B cell (primary cell): ENCODE measurements around the gene SPRR3. TPM values are rescaled to one million over a fixed set of nuclear protein-coding genes. Genes with fewer than 3 reads are reported as not detected.

Experiments
- ATAC-seq: fragments of 200-7000 bp; cut with Tn5 transposase; one replicate; pipeline ENCODE4 v1.10.0; 2021; ENCODE audit warnings: low read depth, mild to moderate bottlenecking, moderate number of reproducible peaks, moderate library complexity
- CTCF ChIA-PET: fragments of 350-600 bp; sonication (Branson Sonifier 250); formaldehyde crosslinking; loops from one replicate; lab custom pipeline; 2021; ENCODE audit warnings: antibody characterized with exemption, inconsistent platforms; lab: Charles Lee
- POLR2A ChIA-PET: fragments of 350-600 bp; sonication (Branson Sonifier 250); formaldehyde crosslinking; loops from one replicate; lab custom pipeline; 2021; ENCODE audit warnings: antibody characterized with exemption; lab: Charles Lee
- DNase-seq: peaks from one replicate; pipeline ENCODE4 v3.0.0; 2013
- H2AFZ ChIP-seq: 2 replicates; pipeline ENCODE4 v1.6.1; 2012; ENCODE audit warnings: mild to moderate bottlenecking, low read depth, low read length; ENCODE audit not compliant: insufficient read depth, poor library complexity, severe bottlenecking
- H3K27ac ChIP-seq, 2 donors: 1 replicate in 1 of 2; 2 replicates in 1 of 2; pipeline ENCODE4 v1.5.1; 2012 to 2013; ENCODE audit warnings: low read length in 2 of 2, mild to moderate bottlenecking in 2 of 2, moderate library complexity in 1 of 2
- H3K27me3 ChIP-seq, 4 experiments: fragments of 200-600 bp in 1 of 4; sonication (generic) in 1 of 4; replicated peaks in 1 of 4; 1 replicate in 2 of 4; 2 replicates in 2 of 4; pipeline versions ENCODE4 v1.6.1 to v1.7.0; 2013 to 2016; ENCODE audit warnings: low read length in 3 of 4, mild to moderate bottlenecking in 2 of 4, mixed read lengths in 1 of 4, moderate library complexity in 1 of 4; ENCODE audit not compliant: insufficient read depth in 4 of 4, control insufficient read depth in 3 of 4; ENCODE audit errors: control extremely low read depth in 1 of 4
- H3K36me3 ChIP-seq, 2 experiments: replicated peaks in 1 of 2; 1 replicate in 1 of 2; 2 replicates in 1 of 2; pipeline versions ENCODE4 v1.6.1 to v1.7.1; 2013; ENCODE audit warnings: low read length in 1 of 2; ENCODE audit not compliant: insufficient read depth in 2 of 2, control insufficient read depth in 1 of 2; ENCODE audit errors: control extremely low read depth in 1 of 2, extremely low read depth in 1 of 2
- H3K4me1 ChIP-seq, 2 donors: fragments of 200-600 bp in 1 of 2; sonication (generic) in 1 of 2; 1 replicate in 1 of 2; 2 replicates in 1 of 2; pipeline versions ENCODE4 v1.5.1 to v1.6.1; 2013 to 2017; ENCODE audit warnings: low read length in 2 of 2; ENCODE audit not compliant: control insufficient read depth in 2 of 2, insufficient read depth in 2 of 2
- H3K4me2 ChIP-seq: replicated peaks from 2 replicates; pipeline ENCODE3; 2012; ENCODE audit warnings: mild to moderate bottlenecking, low read depth, low read length; ENCODE audit not compliant: poor library complexity, severe bottlenecking
- H3K4me3 ChIP-seq, 5 experiments: fragments of 200-600 bp in 1 of 5; sonication (generic) in 1 of 5; 1 replicate in 3 of 5; 2 replicates in 2 of 5; pipeline versions ENCODE4 v1.5.1 to v1.7.0; 2011 to 2016; ENCODE audit warnings: low read length in 4 of 5, mild to moderate bottlenecking in 4 of 5, low read depth in 2 of 5, control low read depth in 1 of 5, moderate library complexity in 1 of 5; ENCODE audit not compliant: insufficient read depth in 1 of 5; ENCODE audit errors: control extremely low read depth in 1 of 5, extremely low read depth in 1 of 5
- H3K79me2 ChIP-seq: fragments of 200-600 bp; sonication (generic); one replicate; pipeline ENCODE4 v1.6.0; 2016; ENCODE audit warnings: low read length; ENCODE audit not compliant: control insufficient read depth, insufficient read depth
- H3K9ac ChIP-seq: fragments of 200-600 bp; sonication (generic); 2 replicates; pipeline ENCODE4 v1.6.1; 2017; ENCODE audit warnings: mild to moderate bottlenecking, low read length, moderate library complexity
- H3K9me3 ChIP-seq, 3 donors: one replicate each; pipeline versions ENCODE4 v1.6.1 to v1.7.1; 2013; ENCODE audit warnings: low read length in 2 of 3; ENCODE audit not compliant: control insufficient read depth in 2 of 3, insufficient read depth in 1 of 3; ENCODE audit errors: control extremely low read depth in 1 of 3
- H4K20me1 ChIP-seq: 2 replicates; pipeline ENCODE4 v1.6.0; 2012; ENCODE audit warnings: mild to moderate bottlenecking, low read length; ENCODE audit not compliant: insufficient read depth, control insufficient read depth, poor library complexity, severe bottlenecking
- H3K27ac Mint-ChIP-seq: one replicate; pipeline ENCODE4 v1.8.0; 2021; ENCODE audit warnings: mixed read lengths
- H3K27me3 Mint-ChIP-seq: one replicate; pipeline ENCODE4 v1.8.0; 2021; ENCODE audit warnings: mixed read lengths
- H3K4me1 Mint-ChIP-seq: one replicate; pipeline ENCODE4 v1.8.0; 2021; ENCODE audit warnings: mixed read lengths
- H3K4me3 Mint-ChIP-seq: one replicate; pipeline ENCODE4 v1.8.0; 2021; ENCODE audit warnings: mixed read lengths
- H3K9me3 Mint-ChIP-seq: one replicate; pipeline ENCODE4 v1.8.0; 2022; ENCODE audit warnings: mixed read lengths; ENCODE audit not compliant: insufficient read depth
- CTCF ChIP-seq: fragments of 200-600 bp; IDR thresholded peaks from one replicate; pipeline ENCODE4 v1.8.0; 2022; ENCODE audit warnings: antibody characterized with exemption, mild to moderate bottlenecking
- EZH2 ChIP-seq: IDR thresholded peaks from 2 replicates; pipeline ENCODE4 v1.6.1; 2012; ENCODE audit warnings: borderline replicate concordance, low read depth, mild to moderate bottlenecking, moderate library complexity, low read length; ENCODE audit not compliant: insufficient read depth, poor library complexity, severe bottlenecking
- WGBS: methylation state at CpG from one replicate; pipeline ENCODE4 v1.1.5; 2013; ENCODE audit warnings: missing lambda C conversion rate; ENCODE audit not compliant: insufficient coverage; 5-methylcytosine and 5-hydroxymethylcytosine counted together
- intact Hi-C: fragments of 100-400 bp; cut with micrococcal nuclease; formaldehyde crosslinking; loops from one replicate; pipeline ENCODE4 v1.10.0; 2022
- polyA plus RNA-seq: library from polyadenylated mRNA; depleted of rRNA; stranded (reverse); fragments of >200 nt; gene quantifications from 2 replicates; pipeline ENCODE4 v1.2.3, GENCODE V29; 2012
- total RNA-seq, 2 donors: library from RNA; stranded (reverse); fragments of 120-200 nt in 1 of 2; gene quantifications; 1 replicate in 1 of 2; 2 replicates in 1 of 2; pipeline versions ENCODE4 v1.2.3 to v1.2.4, GENCODE V29; 2013 to 2022

Gene SPRR3
- total and polyA plus RNA-seq, 2 donors (not counting 1 experiment from before 2014, with no cell fraction given): not detected

- no peak overlapping the region for H3K27ac Mint-ChIP-seq
- DNase-seq (no peak), ATAC-seq (no peak)
- H4K20me1 ChIP-seq: no peaks in the 10 kb centered on the region
- TF ChIP-seq CTCF: no peak
- TF ChIP-seq EZH2: no peak
- H3K4me3 ChIP-seq: no peak overlapping the region
- no peak overlapping the region for H3K27ac ChIP-seq
- no peaks in the 10 kb centered on the region for H3K36me3 ChIP-seq
- POLR2A ChIA-PET: no interaction called here
- H3K27me3 Mint-ChIP-seq: peaks cover 43% of the 10 kb centered on the region
- intact Hi-C loops: no loop called here
- peaks cover 5% of the 10 kb centered on the region for H3K9me3 Mint-ChIP-seq
- peaks cover 0 to 14% (median 8%) of the 10 kb centered on the region in 4 experiments for H3K27me3 ChIP-seq
- H3K4me1 Mint-ChIP-seq: no peaks in the 10 kb centered on the region
- CTCF ChIA-PET: no interaction called here
- H3K79me2 ChIP-seq: no peaks in the 10 kb centered on the region
- H2AFZ ChIP-seq: no peak overlapping the region
- H3K4me3 Mint-ChIP-seq: no peak overlapping the region
- H3K4me2 ChIP-seq: no peak overlapping the region
- peaks cover 0 to 3% (median 1%) of the 10 kb centered on the region in 3 donors for H3K9me3 ChIP-seq
- no peak overlapping the region for H3K9ac ChIP-seq
- no peaks in the 10 kb centered on the region for H3K4me1 ChIP-seq
Observed at GRCh38 chr1:153032073-153032472, 30.5 kb downstream of the SPRR3 start.

GRCh38 chr1:153032677-153033308 lies 31.2 kb downstream of the SPRR3 start:
- ChIA-PET CTCF (no interaction called here), POLR2A (no interaction called here)
- H3K27ac ChIP-seq: no peak overlapping the region
- H3K27me3 ChIP-seq: peaks cover 0 to 14% (median 6%) of the 10 kb centered on the region in 4 experiments
- Mint-ChIP-seq H3K9me3 (peaks cover 5% of the 10 kb centered on the region), H3K4me1 (no peaks in the 10 kb centered on the region), H3K4me3 (no peak overlapping the region), H3K27me3 (peaks cover 39% of the 10 kb centered on the region), H3K27ac (no peak overlapping the region)
- no peaks in the 10 kb centered on the region for H3K36me3 ChIP-seq
- no peak overlapping the region for H3K9ac ChIP-seq
- no peak overlapping the region for H3K4me2 ChIP-seq
- peaks cover 0 to 3% (median 1%) of the 10 kb centered on the region in 3 donors for H3K9me3 ChIP-seq
- H3K4me3 ChIP-seq: no peak overlapping the region
- no peak for TF ChIP-seq CTCF
- no peak for TF ChIP-seq EZH2
- 0% methylated on average over 1 of the region's 3 CpGs for WGBS
- no peaks in the 10 kb centered on the region for H4K20me1 ChIP-seq
- H3K4me1 ChIP-seq: no peaks in the 10 kb centered on the region
- ATAC-seq (no peak), DNase-seq (no peak)
- H3K79me2 ChIP-seq: no peaks in the 10 kb centered on the region
- intact Hi-C loops: no loop called here
- no peak overlapping the region for H2AFZ ChIP-seq
